ENCODE measurements around the gene REEP3.

Gene REEP3

DNA sequence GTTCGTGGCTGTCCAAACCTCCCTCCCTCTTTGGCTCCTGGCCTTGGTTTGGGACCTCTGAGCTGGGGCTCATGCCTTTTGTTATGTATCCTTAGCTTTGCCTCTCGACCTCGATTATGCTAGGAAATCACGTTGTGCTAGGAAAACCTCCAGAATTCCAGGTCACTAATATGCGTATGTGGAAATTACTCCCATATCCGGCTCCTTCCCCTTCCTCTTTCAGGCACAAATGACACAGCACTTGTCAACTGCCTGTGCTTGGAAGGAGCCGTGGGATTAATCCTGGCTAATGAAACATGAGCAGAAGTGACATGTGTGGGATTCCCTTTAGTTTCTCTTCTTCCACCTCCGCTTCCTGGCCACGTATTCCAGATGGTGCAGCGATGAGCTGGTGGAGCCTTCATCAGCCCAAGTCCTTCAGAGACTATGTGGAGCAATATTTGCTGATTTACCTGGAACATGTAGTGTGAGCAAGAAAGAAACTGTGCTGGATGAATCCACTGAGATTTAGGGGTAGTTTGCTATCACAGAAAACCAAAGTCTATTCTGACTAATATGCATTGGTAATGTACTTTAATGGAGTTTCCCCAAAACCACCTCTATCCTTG is 149.2 kb downstream of the REEP3 start:
- Mint-ChIP-seq H3K4me3 (peak overlapping the region in 2 of 3 experiments; percentile 13 to 66), H3K27me3 (ENCODE audit: low read depth) (peaks cover 4% of the 10 kb centered on the region), H3K36me3 (ENCODE audit: low read depth) (no peaks in the 10 kb centered on the region), H3K27ac (peak overlapping the region; percentile 82 to 92 (median 85)), H3K4me1 (peaks cover 70% of the 10 kb centered on the region), H3K9me3 (no peaks in the 10 kb centered on the region)
- TF ChIP-seq, protein P1, sequence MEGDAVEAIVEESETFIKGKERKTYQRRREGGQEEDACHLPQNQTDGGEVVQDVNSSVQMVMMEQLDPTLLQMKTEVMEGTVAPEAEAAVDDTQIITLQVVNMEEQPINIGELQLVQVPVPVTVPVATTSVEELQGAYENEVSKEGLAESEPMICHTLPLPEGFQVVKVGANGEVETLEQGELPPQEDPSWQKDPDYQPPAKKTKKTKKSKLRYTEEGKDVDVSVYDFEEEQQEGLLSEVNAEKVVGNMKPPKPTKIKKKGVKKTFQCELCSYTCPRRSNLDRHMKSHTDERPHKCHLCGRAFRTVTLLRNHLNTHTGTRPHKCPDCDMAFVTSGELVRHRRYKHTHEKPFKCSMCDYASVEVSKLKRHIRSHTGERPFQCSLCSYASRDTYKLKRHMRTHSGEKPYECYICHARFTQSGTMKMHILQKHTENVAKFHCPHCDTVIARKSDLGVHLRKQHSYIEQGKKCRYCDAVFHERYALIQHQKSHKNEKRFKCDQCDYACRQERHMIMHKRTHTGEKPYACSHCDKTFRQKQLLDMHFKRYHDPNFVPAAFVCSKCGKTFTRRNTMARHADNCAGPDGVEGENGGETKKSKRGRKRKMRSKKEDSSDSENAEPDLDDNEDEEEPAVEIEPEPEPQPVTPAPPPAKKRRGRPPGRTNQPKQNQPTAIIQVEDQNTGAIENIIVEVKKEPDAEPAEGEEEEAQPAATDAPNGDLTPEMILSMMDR (IDR thresholded peaks at IDR 0.05; ENCODE audit: unreplicated experiment in 3 of 3) = no peak

DNA sequence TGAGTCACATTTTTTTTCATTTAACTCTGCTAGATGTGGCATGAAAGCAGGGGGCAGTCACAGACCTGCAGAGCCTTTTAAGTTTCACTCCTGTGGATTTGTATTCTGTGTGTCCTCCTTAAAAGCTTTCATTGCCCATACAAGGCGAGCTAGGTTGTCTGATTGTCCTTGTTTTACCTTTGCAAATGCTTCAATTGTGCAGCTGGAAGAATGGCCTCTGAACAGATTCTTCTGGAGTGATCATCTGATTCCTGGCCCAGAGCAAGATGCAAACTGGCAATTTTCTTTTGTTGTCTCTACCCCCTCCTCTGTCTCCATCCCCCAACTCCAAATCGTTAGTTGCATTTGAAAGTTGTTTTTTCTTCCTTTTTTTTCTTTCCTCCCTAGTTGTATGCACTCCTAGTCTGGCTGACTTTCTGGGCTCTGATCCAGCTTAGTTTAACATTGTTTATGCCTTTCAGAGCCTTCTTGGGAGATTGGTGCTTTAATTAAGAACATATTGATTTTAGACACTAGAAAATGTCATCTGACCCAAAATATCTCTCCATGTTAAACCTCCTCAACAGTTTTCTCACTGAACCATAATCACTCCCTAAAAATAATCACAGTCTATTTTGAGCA is 150.2 kb downstream of the REEP3 start:
- H3K27ac Mint-ChIP-seq = peak overlapping the region; percentile 82 to 92 (median 85)
- H3K4me1 Mint-ChIP-seq = peaks cover 66% of the 10 kb centered on the region
- TF ChIP-seq, protein P1 (IDR thresholded peaks at IDR 0.05; ENCODE audit: unreplicated experiment in 3 of 3) = no peak
- H3K27me3 Mint-ChIP-seq (ENCODE audit: low read depth) = peaks cover 4% of the 10 kb centered on the region
- peak overlapping the region in 2 of 3 experiments; percentile 16 to 17 for H3K4me3 Mint-ChIP-seq
- no peaks in the 10 kb centered on the region for H3K36me3 Mint-ChIP-seq (ENCODE audit: low read depth)
- no peaks in the 10 kb centered on the region for H3K9me3 Mint-ChIP-seq

DNA sequence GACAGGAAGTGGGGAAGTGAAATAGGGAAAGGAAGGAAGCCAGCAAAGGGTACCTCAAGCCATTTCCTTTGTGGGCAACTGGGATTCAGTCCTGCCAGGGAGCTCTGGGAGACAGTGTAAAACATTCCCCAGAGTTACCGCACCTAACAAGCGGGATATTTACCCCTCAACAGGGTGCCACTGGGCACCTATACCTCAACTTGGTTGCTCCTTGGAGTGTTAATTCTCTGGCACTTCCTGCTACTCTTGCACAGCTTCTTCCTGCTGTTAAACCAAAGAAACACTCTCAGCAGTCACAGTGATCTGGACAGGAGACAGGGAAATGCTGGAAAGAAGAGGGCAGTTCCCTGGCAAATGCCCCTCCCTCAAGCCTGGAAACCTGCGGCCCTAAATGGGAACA is 151.3 kb downstream of the REEP3 start:
- peaks cover 4% of the 10 kb centered on the region for H3K27me3 Mint-ChIP-seq (ENCODE audit: low read depth)
- H3K4me1 Mint-ChIP-seq = peaks cover 64% of the 10 kb centered on the region
- H3K9me3 Mint-ChIP-seq = no peaks in the 10 kb centered on the region
- H3K36me3 Mint-ChIP-seq (ENCODE audit: low read depth) = no peaks in the 10 kb centered on the region
- TF ChIP-seq, protein P1 (IDR thresholded peaks at IDR 0.05; ENCODE audit: unreplicated experiment in 3 of 3) = no peak
- peak overlapping the region; percentile 85 to 92 (median 87) for H3K27ac Mint-ChIP-seq
- H3K4me3 Mint-ChIP-seq = no peak overlapping the region

DNA sequence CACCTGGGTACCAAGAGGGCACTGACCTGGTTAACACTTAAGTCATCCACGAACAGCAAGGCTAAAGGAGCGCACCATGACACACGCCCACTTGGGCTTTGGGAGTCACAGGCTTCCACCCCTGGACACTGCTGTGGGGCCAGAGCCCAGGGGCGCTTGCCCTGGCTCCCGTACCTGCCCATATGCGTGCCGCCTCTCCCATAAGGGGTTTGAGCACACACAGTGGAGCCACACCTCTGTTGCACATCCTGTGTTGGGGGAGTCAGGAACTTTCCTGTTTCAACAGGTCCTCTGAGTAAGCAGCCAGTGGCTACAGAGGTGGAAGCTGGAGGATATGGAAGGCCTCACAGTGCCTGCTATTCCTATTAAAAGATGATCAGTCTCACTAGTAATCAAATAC is 152.0 kb downstream of the REEP3 start:
- Mint-ChIP-seq H3K36me3 (ENCODE audit: low read depth) (no peaks in the 10 kb centered on the region), H3K9me3 (no peaks in the 10 kb centered on the region), H3K4me3 (no peak overlapping the region), H3K27ac (peak overlapping the region in 2 of 3 experiments; percentile 72 to 85), H3K4me1 (peaks cover 57% of the 10 kb centered on the region), H3K27me3 (ENCODE audit: low read depth) (peaks cover 4% of the 10 kb centered on the region)
- TF ChIP-seq, protein P1 (IDR thresholded peaks at IDR 0.05; ENCODE audit: unreplicated experiment in 3 of 3) = no peak

DNA sequence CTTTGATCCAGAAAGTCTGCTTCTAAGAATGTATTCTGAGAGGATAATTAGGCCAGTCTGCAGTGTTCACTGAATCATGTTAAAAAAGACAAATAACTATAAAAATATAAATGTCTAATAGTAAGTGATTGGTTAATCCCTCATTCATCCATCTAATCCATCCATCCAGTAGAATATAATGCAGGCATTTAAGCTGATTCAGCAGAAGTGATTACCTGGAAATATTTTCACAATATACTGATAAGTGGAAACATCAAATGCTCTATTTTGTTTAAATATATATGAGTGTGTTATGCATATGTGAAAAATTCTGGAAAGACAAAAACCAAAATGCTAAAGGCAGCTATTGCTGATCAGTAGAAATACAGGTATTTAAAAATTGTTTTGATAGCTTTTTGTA is 152.6 kb downstream of the REEP3 start:
- Mint-ChIP-seq H3K27me3 (ENCODE audit: low read depth) (peaks cover 4% of the 10 kb centered on the region), H3K27ac (peak overlapping the region in 1 of 3 experiments; percentile 85), H3K4me1 (peaks cover 53% of the 10 kb centered on the region), H3K9me3 (no peaks in the 10 kb centered on the region), H3K36me3 (ENCODE audit: low read depth) (no peaks in the 10 kb centered on the region), H3K4me3 (no peak overlapping the region)
- TF ChIP-seq, protein P1 (IDR thresholded peaks at IDR 0.05; ENCODE audit: unreplicated experiment in 3 of 3) = no peak

Data from nephron (organoid).